NT2/D1 (cell line): Measurements from ENCODE around the gene OR52I2.

Experiments
- SUZ12 ChIP-seq: IDR thresholded peaks from 2 replicates; pipeline ENCODE4 v1.6.1; 2011; ENCODE audit not compliant: insufficient read length, insufficient read depth; ENCODE audit errors: extremely low read depth
- YY1 ChIP-seq: IDR thresholded peaks from 2 replicates; pipeline ENCODE4 v1.6.1; 2011; ENCODE audit not compliant: insufficient read length, insufficient read depth
- ZNF274 ChIP-seq: IDR thresholded peaks from 2 replicates; pipeline ENCODE4 v1.6.1; 2011; ENCODE audit warnings: mild to moderate bottlenecking, low read depth, low read length

DNA sequence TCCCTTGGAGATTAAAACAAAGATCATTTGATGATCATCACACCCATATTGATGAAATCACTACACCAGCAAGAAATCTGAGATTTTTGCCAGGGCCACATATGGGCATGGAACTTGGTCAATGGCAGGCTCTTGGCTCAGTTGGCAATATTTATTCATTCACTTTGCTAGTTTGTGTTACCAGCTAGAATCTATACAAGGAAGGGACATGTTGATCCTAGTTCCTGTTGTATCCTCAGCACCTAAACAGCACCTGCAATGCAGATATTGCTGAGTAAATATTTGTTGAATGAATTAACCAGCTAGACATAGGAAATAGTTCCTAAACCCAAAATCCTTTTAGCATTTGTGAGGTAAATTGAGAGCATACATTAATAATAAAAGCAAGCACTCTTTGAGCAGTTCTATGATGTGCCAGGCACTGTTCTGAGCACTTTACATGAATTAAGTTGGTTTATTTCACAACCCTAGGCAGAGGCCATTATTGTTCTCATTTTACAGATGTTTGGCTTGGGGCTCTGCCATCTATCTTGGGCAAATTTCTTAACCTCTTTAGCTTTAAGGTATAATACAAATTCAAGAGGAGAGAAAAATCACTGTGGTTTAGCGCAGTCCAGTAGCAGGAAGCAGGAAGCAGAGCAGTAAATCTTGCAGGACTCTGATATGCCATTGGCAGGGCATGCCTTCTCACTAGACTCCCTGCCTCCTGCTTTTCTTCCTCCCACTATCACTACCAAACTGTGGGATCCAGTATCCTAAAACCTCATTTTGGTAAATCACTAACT is 24.9 kb downstream of the OR52I2 start:
- TF ChIP-seq ZNF274, result no peak
- no peak for TF ChIP-seq YY1
- no peak for TF ChIP-seq SUZ12
